Measurements from ENCODE around the gene LARP1B.

DNA sequence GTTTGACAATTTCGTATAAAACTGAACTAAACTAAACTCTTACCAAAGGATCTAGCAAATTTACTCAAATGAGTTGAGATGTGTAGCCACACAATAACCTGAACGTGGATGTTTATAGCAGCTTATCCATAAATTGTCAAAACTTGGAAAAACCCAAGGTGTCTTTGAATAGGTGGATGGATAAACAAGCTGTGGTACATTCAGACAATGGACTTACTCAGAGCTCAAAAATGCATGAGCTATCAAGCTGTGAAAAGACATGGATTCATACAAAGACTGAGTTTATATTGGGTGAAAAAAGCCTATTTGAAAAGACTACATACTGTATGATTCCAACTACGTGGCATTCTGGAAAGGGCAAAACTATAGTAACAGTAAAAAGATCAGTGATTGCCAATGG, 69.5 kb downstream of the LARP1B start:
- TF ChIP-seq, protein P1, sequence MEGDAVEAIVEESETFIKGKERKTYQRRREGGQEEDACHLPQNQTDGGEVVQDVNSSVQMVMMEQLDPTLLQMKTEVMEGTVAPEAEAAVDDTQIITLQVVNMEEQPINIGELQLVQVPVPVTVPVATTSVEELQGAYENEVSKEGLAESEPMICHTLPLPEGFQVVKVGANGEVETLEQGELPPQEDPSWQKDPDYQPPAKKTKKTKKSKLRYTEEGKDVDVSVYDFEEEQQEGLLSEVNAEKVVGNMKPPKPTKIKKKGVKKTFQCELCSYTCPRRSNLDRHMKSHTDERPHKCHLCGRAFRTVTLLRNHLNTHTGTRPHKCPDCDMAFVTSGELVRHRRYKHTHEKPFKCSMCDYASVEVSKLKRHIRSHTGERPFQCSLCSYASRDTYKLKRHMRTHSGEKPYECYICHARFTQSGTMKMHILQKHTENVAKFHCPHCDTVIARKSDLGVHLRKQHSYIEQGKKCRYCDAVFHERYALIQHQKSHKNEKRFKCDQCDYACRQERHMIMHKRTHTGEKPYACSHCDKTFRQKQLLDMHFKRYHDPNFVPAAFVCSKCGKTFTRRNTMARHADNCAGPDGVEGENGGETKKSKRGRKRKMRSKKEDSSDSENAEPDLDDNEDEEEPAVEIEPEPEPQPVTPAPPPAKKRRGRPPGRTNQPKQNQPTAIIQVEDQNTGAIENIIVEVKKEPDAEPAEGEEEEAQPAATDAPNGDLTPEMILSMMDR (IDR thresholded peaks at IDR 0.05): no peak
- TF ChIP-seq ZFX (IDR thresholded peaks at IDR 0.05; ENCODE audit: borderline replicate concordance): no peak

Data from 22Rv1 (cell line).